RPMI8226 (cell line): ENCODE measurements around the gene CITED4.

Experiments used
- DNase-seq: peaks from one replicate; pipeline ENCODE4 v3.0.0-alpha.2; 2015

The CITED4 gene

DNA sequence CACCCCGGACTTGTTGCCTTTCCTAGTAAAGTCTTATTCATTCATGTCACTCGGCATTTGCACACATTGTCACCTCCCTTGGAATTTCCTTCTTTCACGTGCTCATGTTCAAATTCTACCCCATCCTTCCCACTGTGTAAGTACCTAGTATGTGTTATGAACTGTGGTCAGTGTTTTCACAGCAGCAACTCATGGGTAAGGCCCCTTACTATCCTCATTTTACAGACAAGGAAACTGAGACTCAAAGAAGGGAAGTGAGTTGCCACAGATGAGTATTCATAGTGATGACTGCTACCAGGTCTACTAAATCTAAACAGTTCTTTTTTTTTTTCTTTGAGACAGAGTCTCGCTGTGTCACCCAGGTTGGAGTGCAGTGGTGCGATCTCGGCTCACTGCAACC is 10.5 kb downstream of the CITED4 start:
- DNase-seq = no peak

GRCh38 chr1:40849801-40850592 is 12.2 kb downstream of the CITED4 start:
- peak; percentile 83 for DNase-seq

GRCh38 chr1:40848530-40849189 is 13.5 kb downstream of the CITED4 start:
- DNase-seq = peak; percentile 67

GRCh38 chr1:40847023-40847745 is 15.0 kb downstream of the CITED4 start:
- no peak for DNase-seq

- DNase-seq = no peak
Observed at GRCh38 chr1:40845895-40846294, 16.3 kb downstream of the CITED4 start.

- DNase-seq = no peak
Observed at GRCh38 chr1:40844887-40845878, 17.0 kb downstream of the CITED4 start.

DNA sequence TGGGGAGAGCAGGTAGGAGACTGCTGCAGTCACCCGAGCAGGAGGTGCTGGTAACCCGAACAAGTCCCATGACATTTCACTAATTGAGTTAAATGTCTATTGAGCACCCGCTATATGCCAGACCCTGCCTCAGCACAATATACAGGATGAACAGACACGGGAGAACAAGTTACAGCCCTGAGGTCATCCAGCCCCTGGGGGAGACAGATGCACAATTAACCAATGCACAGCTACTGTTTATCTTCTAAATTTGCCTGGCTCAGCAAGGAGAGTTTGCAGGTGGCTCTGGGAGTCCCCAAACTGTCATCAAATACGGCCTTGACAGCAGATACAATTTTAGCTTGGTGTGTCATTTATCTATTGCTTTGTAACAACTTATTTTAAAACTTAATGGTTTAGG is 18.1 kb downstream of the CITED4 start:
- peak; percentile 80 for DNase-seq

- DNase-seq = no peak
Observed at GRCh38 chr1:40842691-40843090, 19.5 kb downstream of the CITED4 start.

DNA sequence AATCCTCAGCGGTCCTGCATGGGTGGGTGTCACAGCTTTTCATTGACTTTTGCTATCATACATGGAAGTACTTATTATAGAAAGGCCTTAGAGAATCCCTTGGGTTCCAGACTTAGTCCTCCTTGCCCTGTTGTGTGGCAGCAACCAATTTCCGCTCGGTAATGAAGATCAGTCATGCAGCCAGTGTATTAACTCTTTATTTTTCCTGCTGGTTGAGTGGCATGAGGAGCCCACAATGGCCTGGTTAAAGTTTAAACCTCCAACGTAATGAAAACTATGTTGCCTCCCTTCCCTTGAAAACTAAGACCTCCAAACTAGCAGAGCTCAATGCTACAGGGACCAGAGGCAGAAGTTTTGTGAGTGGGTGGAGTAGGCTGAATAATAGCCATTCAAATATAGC is 20.0 kb downstream of the CITED4 start:
- no peak for DNase-seq

GRCh38 chr1:40841602-40842001 is 20.6 kb downstream of the CITED4 start:
- no peak for DNase-seq

- DNase-seq = no peak
Observed at GRCh38 chr1:40840526-40841323, 21.4 kb downstream of the CITED4 start.

- DNase-seq = no peak
Observed at GRCh38 chr1:40839943-40840335, 22.2 kb downstream of the CITED4 start.

GRCh38 chr1:40838980-40839942 is 22.9 kb downstream of the CITED4 start:
- no peak for DNase-seq

GRCh38 chr1:40838045-40838979 is 23.9 kb downstream of the CITED4 start:
- DNase-seq = no peak

- DNase-seq = no peak
Observed at GRCh38 chr1:40837601-40838000, 24.6 kb downstream of the CITED4 start.

DNA sequence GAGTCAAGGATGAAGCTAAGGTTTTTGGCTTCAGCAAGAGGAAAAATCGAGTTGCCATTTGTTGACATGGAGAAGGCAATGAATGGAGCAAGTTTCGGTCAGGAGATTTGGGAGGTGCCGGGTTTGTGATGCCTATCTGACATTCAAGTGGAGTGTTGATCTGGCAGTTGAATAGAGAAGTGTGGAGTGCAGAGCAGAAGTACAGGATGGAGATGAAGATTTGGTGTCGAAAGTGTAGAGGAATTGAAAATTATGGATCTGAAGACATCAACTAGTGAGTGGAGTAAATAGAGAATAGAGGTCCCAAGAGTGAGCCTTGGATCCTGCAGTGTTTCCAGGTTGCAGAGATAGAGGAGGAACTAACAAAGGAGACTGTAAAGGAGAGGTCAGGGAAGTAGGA is 25.9 kb downstream of the CITED4 start:
- no peak for DNase-seq

GRCh38 chr1:40834968-40835545 is 27.1 kb downstream of the CITED4 start:
- no peak for DNase-seq

DNA sequence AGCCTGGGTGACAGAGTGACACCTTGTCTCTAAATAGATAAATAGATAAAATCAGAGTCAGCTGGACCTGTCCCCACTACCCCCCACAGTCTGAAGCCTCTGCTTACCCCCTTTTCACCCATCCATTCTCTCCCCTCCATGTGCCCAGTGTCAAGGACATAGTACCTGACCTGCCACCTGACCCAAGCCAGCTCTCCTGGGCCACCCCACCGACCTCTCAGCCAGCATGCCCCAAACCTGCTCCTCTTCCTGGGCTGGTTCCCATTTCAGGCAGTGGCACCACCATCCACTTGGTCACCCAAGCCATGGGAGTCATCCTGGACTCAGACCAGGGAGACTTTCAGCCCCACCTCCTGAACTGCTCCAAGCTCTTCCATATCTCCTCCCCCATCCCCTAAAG is 28.2 kb downstream of the CITED4 start:
- no peak for DNase-seq
